ENCODE data around the gene C2CD5. TPM values are rescaled to one million over a fixed set of nuclear protein-coding genes. Genes with fewer than 3 reads are reported as not detected.

C2CD5 gene
- total RNA-seq, 1 experiment from 2014 or later = 15.9 TPM

- no TSS peak for BruUV-seq (replicated peaks)
- in situ Hi-C loops (cut with HindIII; ENCODE audit: low pct_unique_long_range_greater_than_20kb, low sequenced_read_pairs) (no loop called here), intact Hi-C loops (cut with micrococcal nuclease; ENCODE audit: unreplicated experiment) (loop anchor here (5.0 kb wide), 1 partner anchor 86 kb away; the partner anchor contains the start of gene ETNK1)
- no peak for ATAC-seq
- no peaks in the 10 kb centered on the region for H3K27me3 ChIP-seq (ENCODE audit: control insufficient read depth, insufficient read depth, low read length)
- no peaks in the 10 kb centered on the region for H3K9me3 ChIP-seq (ENCODE audit: control insufficient read depth, insufficient read depth, low read depth, low read length)
- DNase-seq (ENCODE audit: low read depth, low spot score) = no peak
- H3K4me1 ChIP-seq (ENCODE audit: control insufficient read depth, insufficient read depth, low read length) = no peaks in the 10 kb centered on the region
- no peak overlapping the region for H3K27ac ChIP-seq (ENCODE audit: low read length)
- H3K4me3 ChIP-seq (ENCODE audit: low read depth in 2 of 2, low read length in 2 of 2) = no peak overlapping the region
- H3K36me3 ChIP-seq (ENCODE audit: control insufficient read depth, insufficient read depth, low read length) = no peaks in the 10 kb centered on the region
- CTCF ChIA-PET = no interaction called here
- TF ChIP-seq SIN3A (IDR thresholded peaks at IDR 0.05; ENCODE audit: borderline replicate concordance, insufficient read depth, low read depth, low read length) = no peak
- TF ChIP-seq CTCF (IDR thresholded peaks at IDR 0.05) = no peak
- no peak for TF ChIP-seq REST (IDR thresholded peaks at IDR 0.05; ENCODE audit: insufficient read depth in 1 of 2, low read depth in 2 of 2, low read length in 1 of 2)
- no peak for TF ChIP-seq POLR2AphosphoS5 (IDR thresholded peaks at IDR 0.05; ENCODE audit: low read depth, low read length)
- no peak for TF ChIP-seq TCF7L2 (IDR thresholded peaks at IDR 0.05; ENCODE audit: low read depth, low read length)
- POLR2A ChIA-PET = interaction anchor here (0.6 kb wide), 1 partner anchor 18 kb away, joined by 6 read pairs; no protein-coding TSS in a partner anchor
Observed at GRCh38 chr12:22541496-22542155, 2.7 kb downstream of the C2CD5 start.

GRCh38 chr12:22539055-22539454 is 5.3 kb downstream of the C2CD5 start:
- no TSS peak for BruUV-seq (replicated peaks)

More at GRCh38 chr12:22539055-22539454, 5.3 kb downstream of the C2CD5 start:
- DNase-seq (ENCODE audit: low read depth, low spot score) (no peak), ATAC-seq (no peak)
- Histone ChIP-seq H3K4me1 (ENCODE audit: control insufficient read depth, insufficient read depth, low read length) (no peaks in the 10 kb centered on the region), H3K9me3 (ENCODE audit: control insufficient read depth, insufficient read depth, low read depth, low read length) (no peaks in the 10 kb centered on the region), H3K27ac (ENCODE audit: low read length) (no peak overlapping the region), H3K4me3 (ENCODE audit: low read depth in 2 of 2, low read length in 2 of 2) (no peak overlapping the region), H3K36me3 (ENCODE audit: control insufficient read depth, insufficient read depth, low read length) (no peaks in the 10 kb centered on the region), H3K27me3 (ENCODE audit: control insufficient read depth, insufficient read depth, low read length) (no peaks in the 10 kb centered on the region)
- CTCF ChIA-PET = no interaction called here
- in situ Hi-C loops (cut with HindIII; ENCODE audit: low pct_unique_long_range_greater_than_20kb, low sequenced_read_pairs) (no loop called here), intact Hi-C loops (cut with micrococcal nuclease; ENCODE audit: unreplicated experiment) (no loop called here)
- POLR2A ChIA-PET = no interaction called here
- TF ChIP-seq CTCF (IDR thresholded peaks at IDR 0.05) (no peak), POLR2AphosphoS5 (IDR thresholded peaks at IDR 0.05; ENCODE audit: low read depth, low read length) (no peak), SIN3A (IDR thresholded peaks at IDR 0.05; ENCODE audit: borderline replicate concordance, insufficient read depth, low read depth, low read length) (no peak), REST (IDR thresholded peaks at IDR 0.05; ENCODE audit: insufficient read depth in 1 of 2, low read depth in 2 of 2, low read length in 1 of 2) (no peak), TCF7L2 (IDR thresholded peaks at IDR 0.05; ENCODE audit: low read depth, low read length) (no peak)
